Measurements from ENCODE around the gene PABPC1L2B.

DNA sequence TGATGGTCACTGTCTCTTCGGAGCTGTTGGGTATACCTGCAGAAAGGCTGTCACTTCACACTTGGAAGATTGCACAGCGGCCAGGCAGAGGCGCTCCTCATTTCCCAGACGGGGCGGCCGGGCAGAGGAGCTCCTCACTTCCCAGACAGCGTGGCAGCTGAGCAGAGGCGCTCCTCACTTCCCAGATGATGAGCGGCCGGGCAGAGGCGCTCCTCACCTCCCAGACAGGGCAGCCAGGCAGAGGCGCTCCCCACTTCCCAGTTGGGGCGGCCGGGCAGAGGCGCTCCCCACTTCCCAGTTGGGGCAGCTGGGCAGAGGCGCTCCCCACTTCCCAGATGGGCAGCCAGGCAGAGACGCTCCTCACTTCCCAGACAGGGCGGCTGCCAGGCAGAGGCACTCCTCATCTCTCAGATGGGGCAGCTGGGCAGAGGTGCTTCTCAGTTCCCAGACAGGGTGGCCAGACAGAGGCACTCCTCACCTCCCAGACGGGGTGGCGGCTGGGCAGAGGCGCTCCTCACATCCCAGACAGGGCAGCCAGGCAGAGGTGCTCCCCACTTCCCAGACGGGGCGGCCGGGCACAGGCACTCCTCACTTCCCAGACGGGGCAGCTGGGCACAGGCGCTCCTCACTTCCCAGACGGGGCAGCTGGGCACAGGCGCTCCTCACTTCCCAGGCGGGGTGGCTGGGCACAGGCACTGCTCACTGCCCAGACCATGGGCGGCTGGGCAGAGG, 18.8 kb downstream of the PABPC1L2B start:
- TF ChIP-seq, protein P1, sequence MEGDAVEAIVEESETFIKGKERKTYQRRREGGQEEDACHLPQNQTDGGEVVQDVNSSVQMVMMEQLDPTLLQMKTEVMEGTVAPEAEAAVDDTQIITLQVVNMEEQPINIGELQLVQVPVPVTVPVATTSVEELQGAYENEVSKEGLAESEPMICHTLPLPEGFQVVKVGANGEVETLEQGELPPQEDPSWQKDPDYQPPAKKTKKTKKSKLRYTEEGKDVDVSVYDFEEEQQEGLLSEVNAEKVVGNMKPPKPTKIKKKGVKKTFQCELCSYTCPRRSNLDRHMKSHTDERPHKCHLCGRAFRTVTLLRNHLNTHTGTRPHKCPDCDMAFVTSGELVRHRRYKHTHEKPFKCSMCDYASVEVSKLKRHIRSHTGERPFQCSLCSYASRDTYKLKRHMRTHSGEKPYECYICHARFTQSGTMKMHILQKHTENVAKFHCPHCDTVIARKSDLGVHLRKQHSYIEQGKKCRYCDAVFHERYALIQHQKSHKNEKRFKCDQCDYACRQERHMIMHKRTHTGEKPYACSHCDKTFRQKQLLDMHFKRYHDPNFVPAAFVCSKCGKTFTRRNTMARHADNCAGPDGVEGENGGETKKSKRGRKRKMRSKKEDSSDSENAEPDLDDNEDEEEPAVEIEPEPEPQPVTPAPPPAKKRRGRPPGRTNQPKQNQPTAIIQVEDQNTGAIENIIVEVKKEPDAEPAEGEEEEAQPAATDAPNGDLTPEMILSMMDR (IDR thresholded peaks at IDR 0.05; ENCODE audit: insufficient read depth, low read length), result no peak
- TF ChIP-seq POLR2AphosphoS5 (IDR thresholded peaks at IDR 0.05; ENCODE audit: low read depth) (no peak), SPI1 (IDR thresholded peaks at IDR 0.05; ENCODE audit: borderline replicate concordance, low read depth) (no peak)
